ENCODE data around the gene ADAP1.

DNA sequence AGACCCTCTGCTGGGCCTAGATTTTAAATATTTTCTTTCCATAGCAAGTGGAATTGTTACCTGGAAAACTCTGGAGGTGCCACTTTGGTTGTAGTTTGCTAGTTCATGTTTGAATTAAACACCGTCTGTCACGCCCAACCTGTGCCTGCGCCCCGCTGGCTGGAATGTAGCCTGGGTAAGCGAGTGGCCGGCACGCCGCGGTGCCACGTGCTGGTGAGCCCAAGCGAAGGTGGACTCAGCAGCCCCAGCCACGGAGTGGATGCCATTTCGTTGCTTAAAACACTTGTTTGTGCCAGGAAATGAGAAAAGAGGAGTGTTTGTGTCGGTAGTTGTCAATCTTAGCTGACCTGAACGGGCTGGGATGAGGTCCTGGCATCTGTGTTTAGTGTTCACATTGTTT is 75.4 kb downstream of the ADAP1 start:
- TF ChIP-seq, protein P1, sequence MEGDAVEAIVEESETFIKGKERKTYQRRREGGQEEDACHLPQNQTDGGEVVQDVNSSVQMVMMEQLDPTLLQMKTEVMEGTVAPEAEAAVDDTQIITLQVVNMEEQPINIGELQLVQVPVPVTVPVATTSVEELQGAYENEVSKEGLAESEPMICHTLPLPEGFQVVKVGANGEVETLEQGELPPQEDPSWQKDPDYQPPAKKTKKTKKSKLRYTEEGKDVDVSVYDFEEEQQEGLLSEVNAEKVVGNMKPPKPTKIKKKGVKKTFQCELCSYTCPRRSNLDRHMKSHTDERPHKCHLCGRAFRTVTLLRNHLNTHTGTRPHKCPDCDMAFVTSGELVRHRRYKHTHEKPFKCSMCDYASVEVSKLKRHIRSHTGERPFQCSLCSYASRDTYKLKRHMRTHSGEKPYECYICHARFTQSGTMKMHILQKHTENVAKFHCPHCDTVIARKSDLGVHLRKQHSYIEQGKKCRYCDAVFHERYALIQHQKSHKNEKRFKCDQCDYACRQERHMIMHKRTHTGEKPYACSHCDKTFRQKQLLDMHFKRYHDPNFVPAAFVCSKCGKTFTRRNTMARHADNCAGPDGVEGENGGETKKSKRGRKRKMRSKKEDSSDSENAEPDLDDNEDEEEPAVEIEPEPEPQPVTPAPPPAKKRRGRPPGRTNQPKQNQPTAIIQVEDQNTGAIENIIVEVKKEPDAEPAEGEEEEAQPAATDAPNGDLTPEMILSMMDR (conservative IDR thresholded peaks at IDR 0.05; ENCODE audit: low read depth, low read length), result no peak
- TF ChIP-seq EZH2 (IDR thresholded peaks at IDR 0.05; ENCODE audit: borderline replicate concordance, low read depth, low read length, poor library complexity, severe bottlenecking), result no peak

All from A673 (cell line).